HEK293T (cell line): Measurements from ENCODE around the gene PRMT3.

Source experiments
- ELF4 ChIP-seq: fragments of 450-650 bp; IDR thresholded peaks from 2 replicates; pipeline ENCODE4 v1.6.1; 2017; ENCODE audit warnings: antibody characterized with exemption
- FOXM1 ChIP-seq: fragments of 450-650 bp; IDR thresholded peaks from 2 replicates; pipeline ENCODE4 v1.6.1; 2017; ENCODE audit warnings: mild to moderate bottlenecking, borderline replicate concordance
- SUZ12 ChIP-seq: fragments of 450-650 bp; IDR thresholded peaks from 2 replicates; pipeline ENCODE4 v1.6.1; 2016; ENCODE audit warnings: mild to moderate bottlenecking

DNA sequence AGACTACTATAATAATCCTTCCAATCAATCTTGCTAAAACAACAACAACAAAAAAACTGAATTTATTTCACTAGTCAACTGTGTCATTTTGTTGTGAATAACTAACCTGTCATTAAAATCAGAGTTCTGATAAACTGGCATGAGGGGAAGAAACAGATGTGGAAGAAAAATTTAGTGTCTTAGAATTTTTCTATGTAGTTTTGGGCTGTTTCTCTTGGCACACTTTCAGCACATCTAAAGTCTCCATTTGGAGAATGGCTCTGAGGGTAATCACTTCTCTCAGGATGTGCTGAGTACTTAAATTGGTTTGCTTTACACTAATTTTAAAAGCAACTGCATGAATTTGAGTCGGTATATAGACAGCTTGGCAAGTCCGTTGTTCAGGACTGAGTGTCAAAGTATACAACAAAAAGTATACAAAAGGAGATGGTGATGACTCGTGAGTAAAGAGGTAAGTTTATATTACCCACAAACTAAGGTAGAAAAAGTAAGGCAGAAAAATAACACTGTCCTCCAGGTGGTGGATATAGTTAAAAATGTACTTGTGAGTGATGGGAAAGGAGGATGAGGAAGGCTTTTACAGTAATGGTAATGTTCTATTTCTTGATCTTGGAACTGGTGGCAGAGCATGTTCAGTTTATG lies 13.8 kb upstream of the PRMT3 start:
- TF ChIP-seq ELF4, result no peak
- TF ChIP-seq FOXM1, result no peak
- TF ChIP-seq SUZ12, result no peak
